ENCODE data around the gene FERMT1.

GRCh38 chr20:6057139-6057538 is 65.7 kb downstream of the FERMT1 start:
- TF ChIP-seq, protein P1, sequence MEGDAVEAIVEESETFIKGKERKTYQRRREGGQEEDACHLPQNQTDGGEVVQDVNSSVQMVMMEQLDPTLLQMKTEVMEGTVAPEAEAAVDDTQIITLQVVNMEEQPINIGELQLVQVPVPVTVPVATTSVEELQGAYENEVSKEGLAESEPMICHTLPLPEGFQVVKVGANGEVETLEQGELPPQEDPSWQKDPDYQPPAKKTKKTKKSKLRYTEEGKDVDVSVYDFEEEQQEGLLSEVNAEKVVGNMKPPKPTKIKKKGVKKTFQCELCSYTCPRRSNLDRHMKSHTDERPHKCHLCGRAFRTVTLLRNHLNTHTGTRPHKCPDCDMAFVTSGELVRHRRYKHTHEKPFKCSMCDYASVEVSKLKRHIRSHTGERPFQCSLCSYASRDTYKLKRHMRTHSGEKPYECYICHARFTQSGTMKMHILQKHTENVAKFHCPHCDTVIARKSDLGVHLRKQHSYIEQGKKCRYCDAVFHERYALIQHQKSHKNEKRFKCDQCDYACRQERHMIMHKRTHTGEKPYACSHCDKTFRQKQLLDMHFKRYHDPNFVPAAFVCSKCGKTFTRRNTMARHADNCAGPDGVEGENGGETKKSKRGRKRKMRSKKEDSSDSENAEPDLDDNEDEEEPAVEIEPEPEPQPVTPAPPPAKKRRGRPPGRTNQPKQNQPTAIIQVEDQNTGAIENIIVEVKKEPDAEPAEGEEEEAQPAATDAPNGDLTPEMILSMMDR (IDR thresholded peaks at IDR 0.05): no peak
- TF ChIP-seq POLR2A (IDR thresholded peaks at IDR 0.05): no peak
